Spinal cord (tissue), 10 donors: ENCODE results near the gene TMEM231. TPM values are rescaled to one million over a fixed set of nuclear protein-coding genes. Genes with fewer than 3 reads are reported as not detected.

Experiments used
- DNase-seq, 6 donors: peaks; one replicate each; pipeline versions ENCODE4 v3.0.0 to v3.0.0-alpha.2; 2013 to 2015; ENCODE audit warnings: low spot score in 6 of 6, low read depth in 4 of 6
- H3K27ac ChIP-seq: one replicate; pipeline ENCODE4 v1.5.1; 2013; ENCODE audit warnings: low read depth, low read length, control low read depth
- H3K27me3 ChIP-seq: one replicate; pipeline ENCODE4 v1.6.1; 2013; ENCODE audit warnings: low read length; ENCODE audit not compliant: control insufficient read depth, insufficient read depth
- H3K36me3 ChIP-seq: one replicate; pipeline ENCODE4 v1.6.1; 2013; ENCODE audit warnings: low read length; ENCODE audit not compliant: control insufficient read depth, insufficient read depth
- H3K4me1 ChIP-seq: one replicate; pipeline ENCODE4 v1.6.1; 2013; ENCODE audit warnings: low read length; ENCODE audit not compliant: control insufficient read depth, insufficient read depth
- H3K4me3 ChIP-seq: one replicate; pipeline ENCODE4 v1.5.1; 2013; ENCODE audit warnings: low read depth, low read length, control low read depth
- H3K9me3 ChIP-seq: one replicate; pipeline ENCODE4 v1.6.1; 2013; ENCODE audit warnings: low read length; ENCODE audit not compliant: control insufficient read depth, insufficient read depth
- WGBS: methylation state at CpG from one replicate; pipeline ENCODE4 v1.1.5; 2013; ENCODE audit warnings: missing lambda C conversion rate; ENCODE audit not compliant: insufficient coverage; 5-methylcytosine and 5-hydroxymethylcytosine counted together
- polyA plus RNA-seq, 2 donors: library from polyadenylated mRNA; unstranded; fragments of 120-200 nt; gene quantifications; one replicate each; pipeline ENCODE4 v1.2.1, GENCODE V29; 2013; ENCODE audit not compliant: insufficient read length in 2 of 2
- total RNA-seq, 2 donors: library from RNA; depleted of rRNA in 1 of 2; stranded (reverse); fragments of 120-200 nt in 1 of 2; fragments of >200 nt in 1 of 2; gene quantifications; one replicate each; pipeline versions ENCODE4 v1.2.3 to v1.2.4, GENCODE V29; 2013 to 2014
- donor health status: healthy.

Gene TMEM231
- total and polyA plus RNA-seq, 4 donors, result 25.1 to 55.9 (median 40.8) TPM

- peak in 2 of 6 donors; percentile 16 to 34 for DNase-seq
- no peak overlapping the region for H3K27ac ChIP-seq
- H3K36me3 ChIP-seq, result no peaks in the 10 kb centered on the region
- H3K9me3 ChIP-seq, result no peaks in the 10 kb centered on the region
- no CpG with 5 or more reads among the region's 4 CpGs for WGBS
- H3K4me1 ChIP-seq, result peaks cover 49% of the 10 kb centered on the region
- no peak overlapping the region for H3K4me3 ChIP-seq
- H3K27me3 ChIP-seq, result no peaks in the 10 kb centered on the region
Observed at GRCh38 chr16:75497558-75497957, 58.5 kb downstream of the TMEM231 start.

- peak in 2 of 6 donors; percentile 63 to 76 for DNase-seq
- 1% methylated on average over 42 of the region's 43 CpGs for WGBS
- H3K36me3 ChIP-seq, result no peaks in the 10 kb centered on the region
- peaks cover 48% of the 10 kb centered on the region for H3K4me1 ChIP-seq
- peak within 1 kb of the TSS; percentile 67 for H3K4me3 ChIP-seq
- H3K27ac ChIP-seq, result peak within 1 kb of the TSS; percentile 50
- no peaks in the 10 kb centered on the region for H3K9me3 ChIP-seq
- H3K27me3 ChIP-seq, result no peaks in the 10 kb centered on the region
Observed at GRCh38 chr16:75495076-75495674, 60.9 kb downstream of the TMEM231 start, which contains the start of gene CHST6. Gene CHST6 (minus strand): TSS chr16:75495441. CDS start chr16:75479828, 15,613 bp downstream.

DNA sequence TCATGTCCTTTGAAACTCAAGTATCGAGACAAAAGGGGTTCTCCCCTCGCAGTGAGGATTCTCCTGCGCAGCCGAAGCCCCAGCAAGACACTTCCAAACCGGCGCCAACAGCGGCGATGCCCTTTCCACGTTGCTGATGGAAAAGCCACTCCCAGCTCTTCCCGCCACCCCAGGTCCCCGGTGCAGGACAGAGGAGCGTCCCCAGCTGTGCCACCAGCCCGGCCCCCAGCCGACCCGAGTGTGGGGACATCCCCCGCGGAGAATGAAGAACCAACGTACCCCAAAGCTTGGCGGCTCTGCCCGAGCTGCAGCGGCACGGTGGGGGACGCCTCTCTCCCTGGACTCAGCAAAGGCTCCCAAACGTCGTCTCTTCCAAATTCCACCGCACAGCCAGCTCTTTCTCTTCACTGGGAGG is 61.4 kb downstream of the TMEM231 start:
- Histone ChIP-seq H3K4me1 (peaks cover 48% of the 10 kb centered on the region), H3K36me3 (no peaks in the 10 kb centered on the region), H3K9me3 (no peaks in the 10 kb centered on the region), H3K27me3 (no peaks in the 10 kb centered on the region), H3K27ac (peak overlapping the region; percentile 50), H3K4me3 (peak overlapping the region; percentile 67)
- peak in 2 of 6 donors; percentile 31 to 43 for DNase-seq
- WGBS, result under 1% methylated on average over 26 of the region's 26 CpGs

DNA sequence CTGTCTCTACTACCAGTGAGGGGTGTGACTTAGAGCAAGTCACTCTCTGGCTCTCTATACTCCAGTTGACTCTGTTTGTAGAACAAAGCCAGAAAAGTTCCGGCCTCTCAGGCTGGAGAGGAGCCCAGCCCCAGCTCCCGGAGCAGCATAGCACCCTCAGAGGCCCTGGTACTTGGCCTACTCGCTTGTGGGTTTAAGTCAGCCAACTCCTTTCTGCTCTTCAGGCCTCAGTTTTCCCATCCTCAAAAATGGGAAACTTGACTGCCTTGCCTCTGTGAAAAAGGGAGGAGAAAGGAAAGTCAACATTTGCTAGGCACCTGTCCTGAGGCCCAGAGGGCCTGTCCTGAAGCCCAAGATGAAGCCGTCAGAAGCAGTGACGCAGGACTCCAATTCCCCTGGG is 61.9 kb downstream of the TMEM231 start:
- no peaks in the 10 kb centered on the region for H3K27me3 ChIP-seq
- H3K27ac ChIP-seq, result no peak overlapping the region
- H3K4me1 ChIP-seq, result peaks cover 48% of the 10 kb centered on the region
- WGBS, result 50% methylated on average over 5 of the region's 5 CpGs
- H3K4me3 ChIP-seq, result peak overlapping the region; percentile 67
- no peaks in the 10 kb centered on the region for H3K9me3 ChIP-seq
- DNase-seq, result no peak
- H3K36me3 ChIP-seq, result no peaks in the 10 kb centered on the region

- Histone ChIP-seq H3K27ac (no peak overlapping the region), H3K36me3 (peaks cover 7% of the 10 kb centered on the region), H3K9me3 (no peaks in the 10 kb centered on the region), H3K4me3 (no peak overlapping the region), H3K4me1 (peaks cover 34% of the 10 kb centered on the region), H3K27me3 (no peaks in the 10 kb centered on the region)
- peak in 2 of 6 donors; percentile 58 to 81 for DNase-seq
- WGBS, result 85% methylated on average over 1 of the region's 1 CpG
Observed at GRCh38 chr16:75491876-75492275, 64.2 kb downstream of the TMEM231 start.

DNA sequence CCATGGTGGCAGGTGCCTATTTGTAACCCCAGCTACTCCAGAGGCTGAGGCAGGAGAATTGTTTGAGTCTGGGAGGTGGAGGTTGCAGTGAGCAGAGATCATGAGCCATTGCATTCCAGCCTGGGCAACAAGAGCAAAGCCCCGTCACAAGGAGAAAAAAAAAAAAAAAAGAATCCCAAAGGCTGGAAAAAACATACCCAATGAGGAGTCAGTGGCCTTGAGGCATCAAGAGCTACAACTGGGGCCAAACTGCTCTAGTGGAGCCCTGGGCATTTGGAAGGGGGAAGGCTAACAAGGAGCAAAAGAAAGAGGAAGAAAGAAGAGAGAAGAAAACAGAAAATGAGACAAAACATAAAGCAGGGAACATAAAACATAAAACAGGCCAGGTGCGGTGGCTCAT is 67.7 kb downstream of the TMEM231 start:
- H3K36me3 ChIP-seq, result peaks cover 10% of the 10 kb centered on the region
- peaks cover 11% of the 10 kb centered on the region for H3K4me1 ChIP-seq
- no peak overlapping the region for H3K27ac ChIP-seq
- H3K4me3 ChIP-seq, result no peak overlapping the region
- DNase-seq, result no peak
- no peaks in the 10 kb centered on the region for H3K27me3 ChIP-seq
- WGBS, result no CpG with 5 or more reads among the region's 2 CpGs
- H3K9me3 ChIP-seq, result no peaks in the 10 kb centered on the region

Other genes with a start within 250 kb of the TMEM231 start
- 100 to 1,000 TPM in 1 of 2 donors, 10 to 100 TPM in 1; 55.4 to 129 TPM for gene CFDP1, start 122.7 kb downstream of the TMEM231 start, total RNA-seq
- 100 to 1,000 TPM; 135 to 164 TPM for gene CFDP1, start 122.7 kb downstream of the TMEM231 start, polyA plus RNA-seq
- gene TMEM170A, start 91.6 kb downstream of the TMEM231 start, total RNA-seq, result 10 to 100 TPM; 35.4 to 60.6 TPM
- 10 to 100 TPM; 36.6 to 38.6 TPM for gene TMEM170A, start 91.6 kb downstream of the TMEM231 start, polyA plus RNA-seq
- gene CHST6, start 60.8 kb downstream of the TMEM231 start, total RNA-seq, result 1 to 10 TPM; 5.4 to 7.9 TPM
- gene CHST6, start 60.8 kb downstream of the TMEM231 start, polyA plus RNA-seq, result 10 to 100 TPM; 11.4 to 12.3 TPM
- under 1 TPM; 0.33 to 0.89 TPM for gene CHST5, start 20.1 kb downstream of the TMEM231 start, total RNA-seq
- 1 to 10 TPM; 3.4 to 4.9 TPM for gene CHST5, start 20.1 kb downstream of the TMEM231 start, polyA plus RNA-seq
- gene GABARAPL2, start 10.1 kb upstream of the TMEM231 start, total RNA-seq, result 100 to 1,000 TPM; 208 to 262 TPM
- 100 to 1,000 TPM; 352 to 407 TPM for gene GABARAPL2, start 10.1 kb upstream of the TMEM231 start, polyA plus RNA-seq
- 10 to 100 TPM; 41.0 to 54.8 TPM for gene ADAT1, start 67.0 kb upstream of the TMEM231 start, total RNA-seq
- 10 to 100 TPM; 40.7 to 45.4 TPM for gene ADAT1, start 67.0 kb upstream of the TMEM231 start, polyA plus RNA-seq
- 100 to 1,000 TPM in 1 of 2 donors, 10 to 100 TPM in 1; 82.8 to 112 TPM for gene KARS1, start 91.4 kb upstream of the TMEM231 start, total RNA-seq
- gene KARS1, start 91.4 kb upstream of the TMEM231 start, polyA plus RNA-seq, result 100 to 1,000 TPM in 1 of 2 donors, 10 to 100 TPM in 1; 98.8 to 107 TPM
- gene TERF2IP, start 91.5 kb upstream of the TMEM231 start, total RNA-seq, result 100 to 1,000 TPM; 115 to 116 TPM
- gene TERF2IP, start 91.5 kb upstream of the TMEM231 start, polyA plus RNA-seq, result 100 to 1,000 TPM; 228 to 259 TPM
- not detected for gene CPHXL2, start 120.8 kb upstream of the TMEM231 start, total RNA-seq
- under 1 TPM; 0.21 to 0.47 TPM for gene CPHXL2, start 120.8 kb upstream of the TMEM231 start, polyA plus RNA-seq
- not detected for gene DUXB, start 145.2 kb upstream of the TMEM231 start, total RNA-seq
- gene DUXB, start 145.2 kb upstream of the TMEM231 start, polyA plus RNA-seq, result under 1 TPM in 1 of 2 donors, not detected in 1; 0.20 TPM
- not detected for gene CPHXL, start 170.2 kb upstream of the TMEM231 start, total RNA-seq
- gene CPHXL, start 170.2 kb upstream of the TMEM231 start, polyA plus RNA-seq, result not detected